ENCODE data around the gene KRI1. TPM values are rescaled to one million over a fixed set of nuclear protein-coding genes. Genes with fewer than 3 reads are reported as not detected.

KRI1 gene
- total RNA-seq (2021): 24.5 and 27.0 TPM in 2 replicates
- percentile 58 among the genes with signal in this experiment for Bru-seq, nascent RNA
- BruChase-seq, experiment 1, labeled RNA remaining after a 2-hour chase: percentile 61 among the genes with signal in this experiment
- BruChase-seq, experiment 2, labeled RNA remaining after a 6-hour chase: percentile 75 among the genes with signal in this experiment
- long read RNA-seq, transcript KRI1-201 (19 exons, 3,023 nt): major isoform, 9 of 19 reads
- long read RNA-seq, partial matches to known transcripts: 5 of 19 reads
- long read RNA-seq, other reads (novel, unspliced or antisense): 3 of 19 reads

DNA sequence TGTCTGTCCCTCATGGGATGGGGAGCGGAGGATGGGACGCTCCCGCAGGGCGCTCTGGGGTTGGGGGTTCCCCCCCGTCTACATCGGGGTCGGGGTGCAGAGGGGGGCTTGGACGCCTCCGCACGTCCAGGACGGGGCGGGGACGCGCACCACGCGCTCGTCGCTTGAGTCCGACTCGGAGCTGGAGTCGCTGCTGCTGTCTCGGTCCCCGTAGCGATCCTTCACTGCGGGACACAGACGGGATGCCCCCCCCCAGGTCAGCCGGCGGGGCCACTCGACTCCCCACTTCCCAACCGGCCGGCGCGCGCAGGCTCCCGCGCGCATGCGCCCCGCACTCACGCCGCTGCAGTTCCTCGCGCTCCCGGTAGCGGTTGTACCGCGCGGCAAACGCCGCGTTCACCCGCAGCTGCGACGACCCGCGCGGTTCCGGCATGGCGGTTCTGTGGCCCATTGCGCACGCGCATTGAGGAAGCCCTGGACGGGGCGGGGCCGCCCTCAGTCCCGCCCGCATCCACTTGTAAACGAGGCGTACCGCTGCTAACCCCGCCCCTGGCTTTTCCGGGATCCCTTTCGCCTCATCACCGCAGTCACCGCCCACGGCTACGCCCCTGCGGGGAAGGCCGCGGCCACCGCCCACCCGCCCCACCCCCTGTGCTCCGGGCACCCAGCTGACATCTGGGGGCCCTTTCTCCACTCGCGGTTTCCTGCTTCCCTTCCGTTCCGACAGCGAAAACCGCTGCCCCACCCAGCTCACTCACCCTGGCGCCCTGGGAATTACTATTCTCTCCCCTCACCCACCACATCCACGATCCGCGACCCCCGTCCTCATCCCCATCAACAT, at the start of gene KRI1:
Gene KRI1 (minus strand): TSS at position 444 of the 841 bp plus-strand sequence. CDS start 11 bp downstream, at position 433.
- no peaks in the 10 kb centered on the region for H3K9me2 ChIP-seq (ENCODE audit: insufficient read depth)
- TF ChIP-seq EZH2 (IDR thresholded peaks at IDR 0.05; ENCODE audit: low read depth): no peak
- TF ChIP-seq, protein P1, sequence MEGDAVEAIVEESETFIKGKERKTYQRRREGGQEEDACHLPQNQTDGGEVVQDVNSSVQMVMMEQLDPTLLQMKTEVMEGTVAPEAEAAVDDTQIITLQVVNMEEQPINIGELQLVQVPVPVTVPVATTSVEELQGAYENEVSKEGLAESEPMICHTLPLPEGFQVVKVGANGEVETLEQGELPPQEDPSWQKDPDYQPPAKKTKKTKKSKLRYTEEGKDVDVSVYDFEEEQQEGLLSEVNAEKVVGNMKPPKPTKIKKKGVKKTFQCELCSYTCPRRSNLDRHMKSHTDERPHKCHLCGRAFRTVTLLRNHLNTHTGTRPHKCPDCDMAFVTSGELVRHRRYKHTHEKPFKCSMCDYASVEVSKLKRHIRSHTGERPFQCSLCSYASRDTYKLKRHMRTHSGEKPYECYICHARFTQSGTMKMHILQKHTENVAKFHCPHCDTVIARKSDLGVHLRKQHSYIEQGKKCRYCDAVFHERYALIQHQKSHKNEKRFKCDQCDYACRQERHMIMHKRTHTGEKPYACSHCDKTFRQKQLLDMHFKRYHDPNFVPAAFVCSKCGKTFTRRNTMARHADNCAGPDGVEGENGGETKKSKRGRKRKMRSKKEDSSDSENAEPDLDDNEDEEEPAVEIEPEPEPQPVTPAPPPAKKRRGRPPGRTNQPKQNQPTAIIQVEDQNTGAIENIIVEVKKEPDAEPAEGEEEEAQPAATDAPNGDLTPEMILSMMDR (conservative IDR thresholded peaks at IDR 0.05): no peak; the same call in 1 of the 2 replicates
- H3K4me3 ChIP-seq: peak within 1 kb of the TSS; percentile 77
- peak within 1 kb of the TSS; percentile 89 for H2AFZ ChIP-seq
- H3K27ac ChIP-seq: peak within 1 kb of the TSS; percentile 6; the same call in 1 of the 2 replicates
- no peaks in the 10 kb centered on the region for H3K36me3 ChIP-seq (ENCODE audit: low read depth)
- H3K79me2 ChIP-seq (ENCODE audit: low read depth): peaks cover 22% of the 10 kb centered on the region
- H3K9me3 ChIP-seq (ENCODE audit: insufficient read depth, low read depth): no peaks in the 10 kb centered on the region
- intact Hi-C loops (cut with micrococcal nuclease; ENCODE audit: unreplicated experiment): loop anchor here (5.0 to 10.0 kb wide), 2 partner anchors 143 to 301 kb away; partner anchors contain the start of gene PDE4A
- H4K20me1 ChIP-seq (ENCODE audit: insufficient read depth): peaks cover 7% of the 10 kb centered on the region; the same call in 1 of the 2 replicates
- ChIA-PET CTCF (interaction anchor here (0.6 to 1.3 kb wide), 2 partner anchors 15 to 37 kb away, joined by 3 to 7 read pairs; no protein-coding TSS in a partner anchor), POLR2A (ENCODE audit: unreplicated experiment) (interaction anchor here (0.5 kb wide), 2 partner anchors 28 to 56 kb away, joined by 3 to 4 read pairs; no protein-coding TSS in a partner anchor)
- peak; percentile 90 to 98 for DNase-seq
- H3K27me3 ChIP-seq (ENCODE audit: insufficient read depth, low read depth): no peaks in the 10 kb centered on the region
- peak within 1 kb of the TSS; percentile 97 for H3K4me2 ChIP-seq
- peaks cover 36% of the 10 kb centered on the region for H3F3A ChIP-seq (ENCODE audit: insufficient read depth, low read depth)
- H3K4me1 ChIP-seq (replicated peaks; ENCODE audit: insufficient read depth): peaks cover 30% of the 10 kb centered on the region
- BruUV-seq (replicated peaks): no TSS peak

DNA sequence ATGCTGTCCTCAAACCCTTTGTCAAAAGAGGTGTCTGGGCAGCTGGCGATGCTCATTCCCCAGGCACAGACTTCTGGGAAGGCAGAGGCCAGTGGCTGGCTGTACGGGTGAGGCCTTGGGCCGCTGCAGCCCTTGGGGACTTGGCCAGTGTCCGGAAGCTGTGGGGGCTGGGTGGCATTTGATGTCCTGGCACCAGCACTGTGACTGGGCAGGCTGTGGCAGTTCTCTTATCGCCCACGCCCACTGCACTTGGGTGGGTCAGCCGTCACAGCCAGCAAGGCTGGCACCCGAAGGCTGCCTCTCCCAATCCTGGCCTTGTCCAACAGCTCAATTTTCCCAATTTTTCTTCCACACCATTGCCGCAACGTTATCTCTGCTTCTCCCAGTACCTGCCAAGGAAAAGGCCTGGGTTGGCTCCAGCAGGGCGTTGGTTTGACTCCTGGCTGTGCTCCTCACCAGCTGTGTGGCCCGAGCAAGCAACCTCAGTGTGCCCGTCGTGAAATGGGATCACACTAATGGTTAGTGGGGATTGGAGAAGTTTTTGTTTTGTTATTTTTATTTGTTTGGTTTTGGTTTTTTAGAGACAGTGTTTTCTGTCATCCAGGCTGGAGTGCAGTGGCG, 46.8 kb upstream of the KRI1 start:
- H3K4me1 ChIP-seq (replicated peaks; ENCODE audit: insufficient read depth): peaks cover 15% of the 10 kb centered on the region
- H3K27me3 ChIP-seq (ENCODE audit: insufficient read depth, low read depth): no peaks in the 10 kb centered on the region
- TF ChIP-seq EZH2 (IDR thresholded peaks at IDR 0.05; ENCODE audit: low read depth): no peak
- TF ChIP-seq, protein P1 (conservative IDR thresholded peaks at IDR 0.05): no peak
- intact Hi-C loops (cut with micrococcal nuclease; ENCODE audit: unreplicated experiment): no loop called here
- CTCF ChIA-PET: no interaction called here
- H4K20me1 ChIP-seq (ENCODE audit: insufficient read depth): no peaks in the 10 kb centered on the region
- no peaks in the 10 kb centered on the region for H3K9me2 ChIP-seq (ENCODE audit: insufficient read depth)
- no peak overlapping the region for H2AFZ ChIP-seq
- BruUV-seq (replicated peaks): no TSS peak
- DNase-seq: peak in 1 of 2 experiments; percentile 64
- no peaks in the 10 kb centered on the region for H3K36me3 ChIP-seq (ENCODE audit: low read depth)
- H3K4me2 ChIP-seq: no peak overlapping the region
- no peak overlapping the region for H3K27ac ChIP-seq
- no peak overlapping the region for H3K4me3 ChIP-seq
- peaks cover 20% of the 10 kb centered on the region; the same call in 1 of the 2 replicates for H3F3A ChIP-seq (ENCODE audit: insufficient read depth, low read depth)
- no peaks in the 10 kb centered on the region for H3K79me2 ChIP-seq (ENCODE audit: low read depth)
- H3K9me3 ChIP-seq (ENCODE audit: insufficient read depth, low read depth): no peaks in the 10 kb centered on the region
- POLR2A ChIA-PET (ENCODE audit: unreplicated experiment): interaction anchor here (0.5 to 0.6 kb wide), 3 partner anchors 10 to 286 kb away, joined by 4 to 8 read pairs (median 4); partner anchors contain the start of gene CDKN2D

DNA sequence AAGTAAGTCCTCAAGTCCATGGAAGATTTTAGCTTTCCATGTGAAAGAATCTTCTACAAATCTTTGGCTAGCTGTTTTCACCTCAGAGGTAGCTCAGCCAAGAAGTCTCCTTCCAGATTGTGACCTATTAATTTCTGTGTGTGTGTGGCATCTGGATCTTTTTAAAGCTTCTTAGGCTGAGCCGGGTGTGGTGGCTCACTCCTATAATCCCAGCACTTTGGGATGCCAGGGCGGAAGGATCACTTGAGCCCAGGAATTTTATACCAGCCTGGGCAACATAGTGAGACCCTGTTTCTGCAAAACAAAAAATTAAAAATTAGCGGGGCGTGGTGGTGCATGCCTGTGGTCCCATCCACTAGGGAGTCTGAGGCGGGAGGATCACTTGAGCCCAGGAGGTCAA, 46.1 kb upstream of the KRI1 start:
- Histone ChIP-seq H3K4me3 (no peak overlapping the region), H3K4me2 (no peak overlapping the region), H3K9me3 (ENCODE audit: insufficient read depth, low read depth) (no peaks in the 10 kb centered on the region), H3K27me3 (ENCODE audit: insufficient read depth, low read depth) (no peaks in the 10 kb centered on the region), H2AFZ (no peak overlapping the region), H4K20me1 (ENCODE audit: insufficient read depth) (no peaks in the 10 kb centered on the region), H3K9me2 (ENCODE audit: insufficient read depth) (no peaks in the 10 kb centered on the region), H3K4me1 (replicated peaks; ENCODE audit: insufficient read depth) (peaks cover 8% of the 10 kb centered on the region), H3K79me2 (ENCODE audit: low read depth) (no peaks in the 10 kb centered on the region), H3K27ac (no peak overlapping the region), H3K36me3 (ENCODE audit: low read depth) (no peaks in the 10 kb centered on the region), H3F3A (ENCODE audit: insufficient read depth, low read depth) (peaks cover 13% of the 10 kb centered on the region; the same call in 1 of the 2 replicates)
- ChIA-PET POLR2A (ENCODE audit: unreplicated experiment) (interaction anchor here (0.6 kb wide), 1 partner anchor 287 kb away, joined by 8 read pairs; no protein-coding TSS in a partner anchor), CTCF (no interaction called here)
- no peak for DNase-seq
- no TSS peak for BruUV-seq (replicated peaks)
- TF ChIP-seq EZH2 (IDR thresholded peaks at IDR 0.05; ENCODE audit: low read depth): no peak
- TF ChIP-seq, protein P1 (conservative IDR thresholded peaks at IDR 0.05): no peak
- intact Hi-C loops (cut with micrococcal nuclease; ENCODE audit: unreplicated experiment): no loop called here
